Colonic mucosa (tissue), 4 donors: ENCODE data around the gene PGAP6. TPM values are rescaled to one million over a fixed set of nuclear protein-coding genes. Genes with fewer than 3 reads are reported as not detected.

Source experiments
- DNase-seq: peaks from one replicate; pipeline ENCODE4 v3.0.0-alpha.2; 2020
- H3K27ac ChIP-seq: fragments of 200-600 bp; one replicate; pipeline ENCODE4 v1.8.0; 2021
- H3K27me3 ChIP-seq: fragments of 200-600 bp; one replicate; pipeline ENCODE4 v1.8.0; 2021
- H3K36me3 ChIP-seq: fragments of 200-600 bp; one replicate; pipeline ENCODE4 v1.8.0; 2021
- H3K4me1 ChIP-seq: fragments of 200-600 bp; one replicate; pipeline ENCODE4 v1.8.0; 2021; ENCODE audit warnings: mild to moderate bottlenecking
- H3K4me3 ChIP-seq: fragments of 200-600 bp; one replicate; pipeline ENCODE4 v1.8.0; 2021
- H3K9ac ChIP-seq, 2 donors: one replicate each; pipeline ENCODE4 v1.7.0; 2013; ENCODE audit warnings: control low read depth in 2 of 2, low read depth in 2 of 2, low read length in 2 of 2
- H3K9me3 ChIP-seq: fragments of 200-600 bp; one replicate; pipeline ENCODE4 v1.8.0; 2021
- CTCF ChIP-seq: fragments of 200-600 bp; IDR thresholded peaks from one replicate; pipeline ENCODE4 v1.8.0; 2022; ENCODE audit warnings: antibody characterized with exemption, mild to moderate bottlenecking
- intact Hi-C: fragments of 100-400 bp; cut with DNase I; formaldehyde crosslinking; loops from one replicate; pipeline ENCODE4 v1.14.1; 2022
- total RNA-seq, 2 donors: library from RNA; stranded (reverse); fragmentation: NEBNext Ultra II Directional in 1 of 2; extraction: Animal tissue kit (Norgen Biotek cat#: 25700) in 1 of 2; gene quantifications; one replicate each; pipeline ENCODE4 v1.2.1, GENCODE V29; 2021
- donor health status: healthy.
- donor health status: DM: no; HTN: no; CAD: no.
- donor health status: DM: no; HTN: no; CAD: no.

The PGAP6 gene
- total RNA-seq, 2 donors from 2014 or later = 99.6 to 102 TPM

- Histone ChIP-seq H3K27ac (no peak overlapping the region), H3K27me3 (no peaks in the 10 kb centered on the region), H3K9me3 (no peaks in the 10 kb centered on the region), H3K4me3 (no peak overlapping the region), H3K36me3 (no peaks in the 10 kb centered on the region), H3K4me1 (no peaks in the 10 kb centered on the region), H3K9ac (no peak overlapping the region)
- no peak for TF ChIP-seq CTCF
- no peak for DNase-seq
- intact Hi-C loops = no loop called here
Measured at GRCh38 chr16:404971-405486, 23.3 kb upstream of the PGAP6 start.

- H3K27me3 ChIP-seq = no peaks in the 10 kb centered on the region
- no peaks in the 10 kb centered on the region for H3K36me3 ChIP-seq
- H3K9ac ChIP-seq = peak within 1 kb of the TSS; percentile 76 to 96
- H3K4me1 ChIP-seq = peaks cover under 1% of the 10 kb centered on the region
- peak within 1 kb of the TSS; percentile 55 for H3K4me3 ChIP-seq
- intact Hi-C loops = no loop called here
- no peaks in the 10 kb centered on the region for H3K9me3 ChIP-seq
- H3K27ac ChIP-seq = peak within 1 kb of the TSS; percentile 93
- no peak for TF ChIP-seq CTCF
- DNase-seq = peak; percentile 98
Measured at GRCh38 chr16:401468-402348, 19.9 kb upstream of the PGAP6 start, which contains the start of gene DECR2. TSS of gene DECR2 (plus strand) at chr16:401885. CDS start at chr16:401964, 79 bp downstream.

- TF ChIP-seq CTCF = no peak
- Histone ChIP-seq H3K27ac (no peak overlapping the region), H3K27me3 (no peaks in the 10 kb centered on the region), H3K36me3 (no peaks in the 10 kb centered on the region), H3K4me3 (peak overlapping the region; percentile 55), H3K9me3 (no peaks in the 10 kb centered on the region), H3K4me1 (peaks cover 4% of the 10 kb centered on the region), H3K9ac (peak overlapping the region in 1 of 2 donors; percentile 76)
- DNase-seq = no peak
- intact Hi-C loops = no loop called here
Measured at GRCh38 chr16:400061-400591, 18.3 kb upstream of the PGAP6 start.

GRCh38 chr16:399340-400019, 17.7 kb upstream of the PGAP6 start:
- H3K4me1 ChIP-seq = peaks cover 4% of the 10 kb centered on the region
- no peak for TF ChIP-seq CTCF

GRCh38 chr16:398561-399339, 17.0 kb upstream of the PGAP6 start:
- intact Hi-C loops = no loop called here
- DNase-seq = no peak
- H3K36me3 ChIP-seq = no peaks in the 10 kb centered on the region
- H3K27ac ChIP-seq = no peak overlapping the region
- peaks cover 4% of the 10 kb centered on the region for H3K4me1 ChIP-seq
- no peak for TF ChIP-seq CTCF
- no peaks in the 10 kb centered on the region for H3K9me3 ChIP-seq
- H3K27me3 ChIP-seq = no peaks in the 10 kb centered on the region
- H3K9ac ChIP-seq = no peak overlapping the region
- no peak overlapping the region for H3K4me3 ChIP-seq

More at GRCh38 chr16:399340-400019, 17.7 kb upstream of the PGAP6 start:
- Histone ChIP-seq H3K27me3 (no peaks in the 10 kb centered on the region), H3K9ac (peak overlapping the region in 1 of 2 donors; percentile 76), H3K9me3 (no peaks in the 10 kb centered on the region), H3K4me3 (no peak overlapping the region), H3K27ac (no peak overlapping the region), H3K36me3 (no peaks in the 10 kb centered on the region)
- intact Hi-C loops = no loop called here
- DNase-seq = no peak
